ENCODE data around the gene TOP2A.

Gene TOP2A

DNA sequence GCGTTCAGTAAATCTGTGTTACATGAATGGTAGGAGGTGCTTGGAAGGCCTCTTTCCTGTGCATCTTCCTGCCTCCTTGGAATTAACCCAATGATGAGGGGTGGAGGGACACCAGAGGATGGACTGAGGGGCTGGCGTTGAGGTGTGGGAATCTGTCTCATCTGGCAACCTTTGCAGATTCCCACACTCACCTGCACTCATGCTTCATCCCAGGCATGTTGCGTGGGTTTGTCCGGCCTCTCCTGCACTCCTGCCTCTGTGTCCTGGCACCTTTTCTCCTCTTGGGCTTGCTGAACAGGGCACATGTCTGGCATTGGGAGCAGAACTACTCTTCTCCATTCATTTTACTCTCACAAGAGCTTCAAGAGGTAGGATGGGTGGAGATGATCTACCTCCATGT is 22.5 kb upstream of the TOP2A start:
- Histone ChIP-seq H3K36me3 (ENCODE audit: control insufficient read depth, insufficient read depth, low read length) (no peaks in the 10 kb centered on the region), H3K9me3 (ENCODE audit: control insufficient read depth, insufficient read depth, low read depth, low read length) (no peaks in the 10 kb centered on the region)

DNA sequence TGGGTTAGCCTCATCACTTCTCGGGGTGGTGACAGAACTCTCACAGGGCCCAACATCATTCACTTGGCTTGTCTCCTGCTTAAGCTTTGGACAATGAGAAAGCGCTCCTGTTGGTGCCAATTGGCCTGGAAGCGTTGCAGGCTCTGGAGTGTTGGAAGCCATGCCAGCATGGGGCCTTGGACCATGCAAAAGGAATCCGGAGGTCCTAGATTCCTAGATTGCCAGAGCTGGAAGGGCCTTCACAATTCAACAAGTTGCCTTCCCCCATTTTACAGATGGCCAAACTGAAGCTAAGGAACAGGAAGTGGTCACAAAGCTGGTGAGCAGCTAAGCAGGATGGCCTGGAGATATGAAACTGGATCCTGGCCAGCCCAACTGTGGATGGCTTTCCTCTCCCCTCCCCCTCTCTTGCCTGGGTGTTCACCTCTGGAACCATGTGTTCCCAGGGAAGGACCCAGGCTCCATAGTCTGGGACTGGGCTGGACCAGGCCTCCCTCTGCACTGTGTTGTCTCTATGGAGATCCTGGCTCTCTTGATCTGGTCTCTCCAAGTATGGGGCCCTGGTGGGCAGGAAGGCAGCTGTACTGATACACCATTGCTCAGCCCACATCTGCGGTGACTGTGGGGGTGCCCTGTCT is 19.5 kb upstream of the TOP2A start:
- Histone ChIP-seq H3K9me3 (ENCODE audit: control insufficient read depth, insufficient read depth, low read depth, low read length) (no peaks in the 10 kb centered on the region), H3K9ac (ENCODE audit: low read length) (no peak overlapping the region), H3K36me3 (ENCODE audit: control insufficient read depth, insufficient read depth, low read length) (no peaks in the 10 kb centered on the region), H3K4me3 (ENCODE audit: low read depth, low read length) (no peak overlapping the region), H3K27me3 (ENCODE audit: control insufficient read depth, insufficient read depth, low read length) (no peaks in the 10 kb centered on the region), H3K4me1 (ENCODE audit: control insufficient read depth, insufficient read depth, low read length) (peaks cover 5% of the 10 kb centered on the region), H3K27ac (ENCODE audit: low read depth, low read length) (no peak overlapping the region)

More for the DNA sequence above, 22.5 kb upstream of the TOP2A start:
- peaks cover 19% of the 10 kb centered on the region for H3K4me1 ChIP-seq (ENCODE audit: control insufficient read depth, insufficient read depth, low read length)
- no peaks in the 10 kb centered on the region for H3K27me3 ChIP-seq (ENCODE audit: control insufficient read depth, insufficient read depth, low read length)
- H3K4me3 ChIP-seq (ENCODE audit: low read depth, low read length), result no peak overlapping the region
- H3K9ac ChIP-seq (ENCODE audit: low read length), result no peak overlapping the region
- no peak overlapping the region for H3K27ac ChIP-seq (ENCODE audit: low read depth, low read length)

DNA sequence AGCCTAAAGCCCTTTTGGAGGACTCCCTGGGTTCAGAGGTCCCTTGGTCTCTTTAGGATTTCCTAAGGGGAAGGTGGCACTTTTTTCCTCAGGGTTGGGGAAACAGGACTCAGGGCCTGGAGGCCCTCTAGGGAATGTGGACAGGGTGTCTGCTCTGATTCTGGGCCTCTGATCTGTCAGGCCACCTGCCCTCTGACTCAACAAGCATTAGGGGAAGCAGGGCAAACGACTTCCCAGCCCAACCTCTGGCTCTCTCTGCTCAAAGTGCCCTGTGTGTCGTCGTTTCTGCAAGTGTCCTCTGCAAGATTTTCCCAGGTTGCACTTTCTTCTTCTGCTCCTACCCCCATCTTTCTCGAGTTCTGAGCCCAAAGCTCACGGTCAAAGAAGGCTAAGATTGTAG is 18.9 kb upstream of the TOP2A start:
- H3K4me1 ChIP-seq (ENCODE audit: control insufficient read depth, insufficient read depth, low read length), result peaks cover 5% of the 10 kb centered on the region
- H3K27ac ChIP-seq (ENCODE audit: low read depth, low read length), result no peak overlapping the region
- H3K27me3 ChIP-seq (ENCODE audit: control insufficient read depth, insufficient read depth, low read length), result no peaks in the 10 kb centered on the region
- H3K36me3 ChIP-seq (ENCODE audit: control insufficient read depth, insufficient read depth, low read length), result no peaks in the 10 kb centered on the region
- no peak overlapping the region for H3K9ac ChIP-seq (ENCODE audit: low read length)
- H3K9me3 ChIP-seq (ENCODE audit: control insufficient read depth, insufficient read depth, low read depth, low read length), result no peaks in the 10 kb centered on the region
- no peak overlapping the region for H3K4me3 ChIP-seq (ENCODE audit: low read depth, low read length)

DNA sequence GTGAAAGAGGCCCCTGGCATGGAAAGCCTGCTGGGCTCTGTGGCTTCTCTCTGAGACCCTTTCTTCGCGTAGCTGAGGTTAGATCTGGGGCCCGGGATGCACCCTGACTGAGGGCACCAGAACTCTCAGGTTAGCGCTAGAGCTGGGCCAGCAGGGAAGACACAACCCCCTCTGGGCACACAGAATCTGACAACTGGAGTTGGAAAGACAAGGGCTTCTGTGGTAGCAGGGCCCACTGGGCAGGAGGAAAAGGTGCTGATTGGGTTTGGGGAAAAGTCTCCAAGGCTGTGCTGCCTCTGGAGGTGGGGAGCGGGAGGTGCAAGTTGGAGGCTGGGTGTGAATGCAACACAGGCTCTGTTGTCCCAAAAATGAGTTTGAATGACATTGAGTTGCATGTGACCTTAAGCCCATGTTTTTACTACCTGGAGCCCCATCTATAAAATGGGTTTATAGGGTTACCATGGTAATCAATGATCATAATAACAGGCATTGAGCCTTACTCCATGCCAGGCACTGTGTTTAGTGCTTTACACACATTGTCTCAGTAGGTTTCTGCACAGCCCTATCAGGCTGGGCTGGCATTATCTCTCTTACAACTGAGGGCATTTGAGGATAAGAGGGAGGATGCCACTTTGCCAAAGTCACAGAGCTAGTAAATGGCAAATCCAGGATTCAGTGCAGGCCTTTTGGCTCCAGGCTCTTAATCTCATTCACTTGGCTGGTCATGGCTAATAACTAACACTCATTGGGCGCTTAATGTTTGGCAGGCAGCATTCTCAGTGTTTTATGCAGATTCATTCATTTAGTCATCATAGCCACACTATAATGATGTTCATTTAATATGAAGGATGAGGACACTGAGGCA is 16.1 kb upstream of the TOP2A start:
- 0 out of 2 replicates have a peak, but pooled peaks cover 3% of the 10 kb centered on the region for H3K9me3 ChIP-seq (ENCODE audit: control insufficient read depth, insufficient read depth, low read depth, low read length)
- H3K27ac ChIP-seq (ENCODE audit: low read depth, low read length), result no peak overlapping the region
- H3K27me3 ChIP-seq (ENCODE audit: control insufficient read depth, insufficient read depth, low read length), result no peaks in the 10 kb centered on the region
- H3K4me3 ChIP-seq (ENCODE audit: low read depth, low read length), result no peak overlapping the region
- H3K4me1 ChIP-seq (ENCODE audit: control insufficient read depth, insufficient read depth, low read length), result peaks cover 5% of the 10 kb centered on the region
- no peak overlapping the region for H3K9ac ChIP-seq (ENCODE audit: low read length)
- no peaks in the 10 kb centered on the region for H3K36me3 ChIP-seq (ENCODE audit: control insufficient read depth, insufficient read depth, low read length)

DNA sequence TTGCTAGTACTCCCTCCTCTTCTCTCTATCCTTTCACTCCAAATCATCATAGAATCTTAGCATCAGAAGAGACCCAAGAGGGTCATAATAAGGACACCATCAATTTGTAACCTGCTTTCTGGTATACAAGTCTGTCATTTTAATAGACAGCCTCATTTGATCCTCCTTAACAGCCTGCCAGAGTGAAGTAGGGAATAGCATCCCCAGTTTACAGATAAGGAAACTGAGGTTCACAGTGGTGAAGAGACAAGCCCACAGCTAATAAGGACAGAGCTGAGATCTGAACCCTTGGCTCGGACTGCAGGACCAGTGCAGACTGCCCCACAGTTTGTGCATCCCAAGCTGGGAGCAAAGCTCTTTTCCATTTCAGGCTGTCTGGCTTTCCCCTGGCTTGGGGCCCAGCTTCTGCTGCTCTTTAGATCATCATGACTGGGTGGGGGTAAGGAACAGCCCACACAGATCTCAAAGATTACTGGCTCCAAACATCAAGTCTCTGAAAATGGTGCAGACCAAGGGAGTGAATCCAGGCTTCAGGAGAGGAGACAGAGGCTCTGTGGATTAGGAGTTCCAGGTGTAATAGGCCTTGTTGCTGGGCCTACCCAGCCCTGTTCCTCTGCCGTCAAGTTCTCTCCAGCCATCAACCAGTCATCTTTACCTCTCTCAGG is 15.3 kb upstream of the TOP2A start:
- Histone ChIP-seq H3K27ac (ENCODE audit: low read depth, low read length) (no peak overlapping the region), H3K4me1 (ENCODE audit: control insufficient read depth, insufficient read depth, low read length) (peaks cover 5% of the 10 kb centered on the region), H3K27me3 (ENCODE audit: control insufficient read depth, insufficient read depth, low read length) (no peaks in the 10 kb centered on the region), H3K9me3 (ENCODE audit: control insufficient read depth, insufficient read depth, low read depth, low read length) (0 out of 2 replicates have a peak, but pooled peaks cover 3% of the 10 kb centered on the region), H3K4me3 (ENCODE audit: low read depth, low read length) (no peak overlapping the region), H3K36me3 (ENCODE audit: control insufficient read depth, insufficient read depth, low read length) (no peaks in the 10 kb centered on the region), H3K9ac (ENCODE audit: low read length) (no peak overlapping the region)

DNA sequence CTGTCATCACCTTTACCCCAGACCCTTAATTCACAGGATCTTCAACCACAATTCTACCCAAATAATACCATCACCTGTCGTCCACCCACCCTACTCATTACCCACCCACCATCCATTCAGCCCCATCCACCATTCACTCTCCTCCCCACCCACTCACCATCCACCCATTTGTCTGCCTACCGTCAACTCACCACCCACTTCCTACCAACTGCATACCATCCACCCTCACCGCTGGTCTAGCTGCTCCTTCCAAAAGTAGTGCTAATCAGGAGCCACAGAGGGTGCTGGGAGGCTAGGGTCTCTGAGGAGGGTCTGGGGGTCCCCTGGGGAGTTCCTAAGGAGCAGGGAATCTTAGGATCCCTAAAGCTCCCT is 13.5 kb upstream of the TOP2A start:
- Histone ChIP-seq H3K9ac (ENCODE audit: low read length) (no peak overlapping the region), H3K27me3 (ENCODE audit: control insufficient read depth, insufficient read depth, low read length) (no peaks in the 10 kb centered on the region), H3K36me3 (ENCODE audit: control insufficient read depth, insufficient read depth, low read length) (no peaks in the 10 kb centered on the region), H3K27ac (ENCODE audit: low read depth, low read length) (no peak overlapping the region), H3K4me3 (ENCODE audit: low read depth, low read length) (no peak overlapping the region), H3K4me1 (ENCODE audit: control insufficient read depth, insufficient read depth, low read length) (peaks cover 5% of the 10 kb centered on the region), H3K9me3 (ENCODE audit: control insufficient read depth, insufficient read depth, low read depth, low read length) (0 out of 2 replicates have a peak, but pooled peaks cover 3% of the 10 kb centered on the region)

DNA sequence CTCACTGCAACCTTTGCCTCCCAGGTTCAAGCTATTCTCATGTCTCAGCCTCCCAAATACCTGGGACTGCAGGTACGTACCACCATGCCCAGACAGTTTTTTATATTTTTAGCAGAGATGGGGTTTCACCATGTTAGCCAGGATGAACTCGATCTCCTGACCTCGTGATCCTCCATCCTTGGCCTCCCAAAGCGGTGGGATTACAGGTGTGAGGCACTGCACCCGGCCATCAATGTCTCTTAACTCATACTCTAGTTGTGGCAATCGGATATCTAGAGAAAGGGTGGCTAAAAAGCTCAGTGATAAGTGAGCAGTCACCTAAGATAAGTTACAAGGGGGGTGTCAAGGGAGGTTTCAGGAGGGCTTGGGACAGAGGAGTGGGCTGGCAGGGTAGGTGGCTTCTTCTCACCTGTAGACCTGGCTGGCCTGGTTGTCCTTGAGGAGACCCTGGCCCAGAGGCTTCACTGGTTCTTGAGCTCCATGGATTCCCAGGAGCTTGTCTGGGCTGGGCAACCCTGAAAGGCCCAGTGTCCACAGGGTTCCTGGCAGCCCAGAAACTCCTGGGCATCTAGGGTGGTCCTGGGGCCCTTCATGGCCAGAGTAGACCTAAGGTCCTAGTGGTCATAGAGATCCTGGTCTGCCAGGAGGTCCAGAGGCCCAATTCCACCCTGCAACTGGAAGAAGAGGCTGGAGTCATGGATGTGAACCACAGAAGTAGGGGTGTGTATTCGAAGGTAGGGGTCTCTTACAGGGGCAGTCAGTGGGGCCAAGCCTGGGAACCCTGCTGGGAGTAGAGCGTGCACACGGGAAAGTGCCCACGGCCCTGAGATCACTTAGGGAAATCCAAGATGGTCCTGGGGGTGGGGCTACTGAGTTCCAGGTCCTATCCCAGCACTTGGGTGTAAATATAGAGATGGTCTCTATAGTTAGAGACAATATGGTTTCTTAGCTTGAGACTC is 12.9 kb upstream of the TOP2A start:
- Histone ChIP-seq H3K9ac (ENCODE audit: low read length) (no peak overlapping the region), H3K36me3 (ENCODE audit: control insufficient read depth, insufficient read depth, low read length) (no peaks in the 10 kb centered on the region), H3K27me3 (ENCODE audit: control insufficient read depth, insufficient read depth, low read length) (no peaks in the 10 kb centered on the region), H3K4me3 (ENCODE audit: low read depth, low read length) (no peak overlapping the region), H3K4me1 (ENCODE audit: control insufficient read depth, insufficient read depth, low read length) (peaks cover 10% of the 10 kb centered on the region), H3K27ac (ENCODE audit: low read depth, low read length) (no peak overlapping the region), H3K9me3 (ENCODE audit: control insufficient read depth, insufficient read depth, low read depth, low read length) (0 out of 2 replicates have a peak, but pooled peaks cover 3% of the 10 kb centered on the region)

DNA sequence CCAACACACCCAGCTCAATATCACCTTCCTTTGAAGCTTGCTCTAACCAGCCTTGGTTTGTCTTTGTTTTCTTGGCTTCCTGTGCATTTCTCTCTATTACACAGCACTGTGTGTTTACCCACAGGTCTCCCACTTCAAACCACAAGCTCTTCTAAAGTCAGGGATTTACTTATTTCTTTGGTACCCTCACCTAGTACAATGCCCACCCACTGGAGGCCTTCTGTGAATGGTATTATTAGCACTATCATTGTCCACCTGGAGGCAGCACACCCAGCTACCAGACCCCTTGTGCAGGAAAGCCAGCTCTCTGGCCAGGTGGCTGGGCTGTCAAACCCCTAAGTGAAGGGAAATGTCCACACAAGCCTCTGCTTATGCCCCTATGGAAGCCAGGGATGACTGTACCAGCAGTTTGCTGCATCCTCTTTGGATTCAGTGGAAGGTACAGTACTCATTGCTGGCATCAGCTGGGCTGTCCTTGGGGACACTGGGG is 9.4 kb upstream of the TOP2A start:
- Histone ChIP-seq H3K4me1 (ENCODE audit: control insufficient read depth, insufficient read depth, low read length) (peaks cover 18% of the 10 kb centered on the region), H3K27ac (ENCODE audit: low read depth, low read length) (no peak overlapping the region), H3K36me3 (ENCODE audit: control insufficient read depth, insufficient read depth, low read length) (no peaks in the 10 kb centered on the region), H3K9me3 (ENCODE audit: control insufficient read depth, insufficient read depth, low read depth, low read length) (0 out of 2 replicates have a peak, but pooled peaks cover 3% of the 10 kb centered on the region), H3K9ac (ENCODE audit: low read length) (no peak overlapping the region), H3K27me3 (ENCODE audit: control insufficient read depth, insufficient read depth, low read length) (no peaks in the 10 kb centered on the region), H3K4me3 (ENCODE audit: low read depth, low read length) (no peak overlapping the region)

DNA sequence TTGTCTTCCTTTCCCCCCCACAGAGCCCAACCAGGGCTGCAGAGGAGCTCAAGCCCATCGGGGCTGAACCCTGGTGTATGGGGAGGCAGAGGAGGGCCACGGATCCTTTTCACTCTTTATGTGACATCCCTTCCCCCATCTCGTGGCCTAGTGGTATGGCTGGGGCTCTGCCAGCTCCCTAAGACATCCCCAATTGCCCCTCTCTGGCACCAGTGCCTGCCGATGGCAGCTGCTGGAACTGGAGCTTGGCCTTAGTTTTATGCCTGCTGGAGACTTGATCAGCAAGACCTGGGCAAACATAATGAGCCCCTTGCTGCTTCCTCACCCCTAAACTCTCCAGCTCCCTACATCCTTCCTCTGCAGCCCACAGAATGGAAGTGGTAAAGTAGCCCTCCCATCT is 8.0 kb upstream of the TOP2A start:
- Histone ChIP-seq H3K4me1 (ENCODE audit: control insufficient read depth, insufficient read depth, low read length) (peaks cover 22% of the 10 kb centered on the region), H3K9me3 (ENCODE audit: control insufficient read depth, insufficient read depth, low read depth, low read length) (0 out of 2 replicates have a peak, but pooled peaks cover 3% of the 10 kb centered on the region), H3K27ac (ENCODE audit: low read depth, low read length) (no peak overlapping the region), H3K27me3 (ENCODE audit: control insufficient read depth, insufficient read depth, low read length) (no peaks in the 10 kb centered on the region), H3K9ac (ENCODE audit: low read length) (no peak overlapping the region), H3K36me3 (ENCODE audit: control insufficient read depth, insufficient read depth, low read length) (no peaks in the 10 kb centered on the region), H3K4me3 (ENCODE audit: low read depth, low read length) (no peak overlapping the region)

DNA sequence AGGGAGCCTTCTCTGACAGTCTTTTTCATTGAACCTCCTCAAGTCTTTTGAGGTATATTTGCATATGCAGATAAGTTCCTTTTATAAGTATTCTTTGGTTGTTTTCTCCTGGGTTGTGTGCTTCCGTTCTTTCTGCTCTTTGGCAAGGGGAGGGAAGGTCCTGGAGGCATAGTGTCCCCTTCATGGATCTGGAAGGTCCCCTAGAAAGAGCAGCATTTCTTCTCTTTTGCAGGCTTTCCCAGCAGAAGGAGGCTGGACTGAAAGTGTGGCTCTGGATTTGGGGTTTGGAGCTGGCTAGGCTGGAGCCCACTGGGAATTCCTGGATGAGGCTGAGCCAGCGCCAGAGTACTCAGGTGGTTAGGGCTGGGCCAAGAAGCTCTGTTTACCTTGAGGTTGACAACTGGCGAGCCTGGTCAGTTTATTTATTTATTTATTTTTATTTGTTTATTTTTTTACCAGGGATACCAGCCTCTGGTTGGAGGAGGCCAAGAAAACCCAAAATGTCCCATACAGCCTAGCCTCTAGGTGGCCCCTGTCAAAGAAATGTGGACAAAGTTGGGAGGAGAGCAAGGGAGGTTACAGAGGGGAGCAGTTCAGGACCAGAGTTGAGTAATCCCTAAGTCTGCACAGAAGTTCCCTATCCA is 5.4 kb upstream of the TOP2A start:
- Histone ChIP-seq H3K9me3 (ENCODE audit: control insufficient read depth, insufficient read depth, low read depth, low read length) (no peaks in the 10 kb centered on the region), H3K36me3 (ENCODE audit: control insufficient read depth, insufficient read depth, low read length) (no peaks in the 10 kb centered on the region), H3K9ac (ENCODE audit: low read length) (no peak overlapping the region), H3K27me3 (ENCODE audit: control insufficient read depth, insufficient read depth, low read length) (no peaks in the 10 kb centered on the region), H3K4me3 (ENCODE audit: low read depth, low read length) (peak overlapping the region; percentile 2), H3K27ac (ENCODE audit: low read depth, low read length) (no peak overlapping the region), H3K4me1 (ENCODE audit: control insufficient read depth, insufficient read depth, low read length) (peaks cover 28% of the 10 kb centered on the region)

Measured in HUES6 (cell line).